Gastroesophageal sphincter (tissue), 4 donors: ENCODE data around the gene MAB21L4. TPM values are rescaled to one million over a fixed set of nuclear protein-coding genes. Genes with fewer than 3 reads are reported as not detected.

Source experiments
- ATAC-seq: fragments of 150-250 bp; one replicate; pipeline ENCODE4 v1.9.1; 2016; ENCODE audit warnings: mild to moderate bottlenecking, moderate library complexity
- H3K27ac ChIP-seq, 4 donors: fragments of 200-600 bp; sonication (generic) in 3 of 4; 1 replicate in 3 of 4; 2 replicates in 1 of 4; pipeline ENCODE4 v1.5.1; 2016 to 2019
- H3K27me3 ChIP-seq: fragments of 200-600 bp; sonication (generic); one replicate; pipeline ENCODE4 v1.5.1; 2019
- H3K36me3 ChIP-seq, 2 donors: fragments of 200-600 bp; sonication (generic); one replicate each; pipeline ENCODE4 v1.5.1; 2019; ENCODE audit warnings: control low read depth in 1 of 2
- H3K4me1 ChIP-seq, 3 donors: fragments of 200-600 bp; sonication (generic); 1 replicate in 2 of 3; 2 replicates in 1 of 3; pipeline ENCODE4 v1.5.1; 2016 to 2019; ENCODE audit warnings: control low read depth in 2 of 3
- H3K4me3 ChIP-seq, 2 donors: fragments of 200-600 bp; sonication (generic); one replicate each; pipeline ENCODE4 v1.5.1; 2019; ENCODE audit warnings: mild to moderate bottlenecking in 1 of 2, moderate library complexity in 1 of 2
- H3K9me3 ChIP-seq, 3 donors: fragments of 200-600 bp; sonication (generic); one replicate each; pipeline ENCODE4 v1.5.1; 2017 to 2019; ENCODE audit warnings: control low read depth in 2 of 3
- EP300 ChIP-seq: sonication (generic); formaldehyde crosslinking; IDR thresholded peaks from one replicate; pipeline ENCODE4 v1.6.1; 2017; ENCODE audit warnings: antibody characterized with exemption, mild to moderate bottlenecking
- POLR2A ChIP-seq, 2 donors: fragments of 450-650 bp; IDR thresholded peaks; one replicate each; pipeline ENCODE4 v1.6.1; 2017; ENCODE audit warnings: antibody characterized with exemption in 2 of 2, mild to moderate bottlenecking in 2 of 2, moderate library complexity in 1 of 2
- POLR2AphosphoS5 ChIP-seq: sonication (generic); formaldehyde crosslinking; IDR thresholded peaks from one replicate; pipeline ENCODE4 v1.6.1; 2017; ENCODE audit warnings: antibody characterized with exemption
- WGBS, 2 donors: methylation state at CpG; one replicate each; pipeline ENCODE4 v1.1.5; 2018; ENCODE audit warnings: low coverage in 1 of 2; 5-methylcytosine and 5-hydroxymethylcytosine counted together
- total RNA-seq, 4 donors: library from RNA; depleted of rRNA; stranded (reverse); fragments of >200 nt; gene quantifications; one replicate each; pipeline ENCODE4 v1.1.0, GENCODE V29; 2016
- TF ChIP-seq, protein P1 (sequence below), 4 experiments: fragments of 200-600 bp in 2 of 4; fragments of 450-650 bp in 2 of 4; sonication (generic) in 1 of 4; IDR thresholded peaks; one replicate each; pipeline ENCODE4 v1.5.1; 2017 to 2019; ENCODE audit warnings: antibody characterized with exemption in 4 of 4, mild to moderate bottlenecking in 2 of 4, moderate library complexity in 2 of 4

MAB21L4 gene
- total RNA-seq, 4 donors from 2014 or later = 0.27 to 9.7 (median 0.77) TPM; not detected in 1

DNA sequence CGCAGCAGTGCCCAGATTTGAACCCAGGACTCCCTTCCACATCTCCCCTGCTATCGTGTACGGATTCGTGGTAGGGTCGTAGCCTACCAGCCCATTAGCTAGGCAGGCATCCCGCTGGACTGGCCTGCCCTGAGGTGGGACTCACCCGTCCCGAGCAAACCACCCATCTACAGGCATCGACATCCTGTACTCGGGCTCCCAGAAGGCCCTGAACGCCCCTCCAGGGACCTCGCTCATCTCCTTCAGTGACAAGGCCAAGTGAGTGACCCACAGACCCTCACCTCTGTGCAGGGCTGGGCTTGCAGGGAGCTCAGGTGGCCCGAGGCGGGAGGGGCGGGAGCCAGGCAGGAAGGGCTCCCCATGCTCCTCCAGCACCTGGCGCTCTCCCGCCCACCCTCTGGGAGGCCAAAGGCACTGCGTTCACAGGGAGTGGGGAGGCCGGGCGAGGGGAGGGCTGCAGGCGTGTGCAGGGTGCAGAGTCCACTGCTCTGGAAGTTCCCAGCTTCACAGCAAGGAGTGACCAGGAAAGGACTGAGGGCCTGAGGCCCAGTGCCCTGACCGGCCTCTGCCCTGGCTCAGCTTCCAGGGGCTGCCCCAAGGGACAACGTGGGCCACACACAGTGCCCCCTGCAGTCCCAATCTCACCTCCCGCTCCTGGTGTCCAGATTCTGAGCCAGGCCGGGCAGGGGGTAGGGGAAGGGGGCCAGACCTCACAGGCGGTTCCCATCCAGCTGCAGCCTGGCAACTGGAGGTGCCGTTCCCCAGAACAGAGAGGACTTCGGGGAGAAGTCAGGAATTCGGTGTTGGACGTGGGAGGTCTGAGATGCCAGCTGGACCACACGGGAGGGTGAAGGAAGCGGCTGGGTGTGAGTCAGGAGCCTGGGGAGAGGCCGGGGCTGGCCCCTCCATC, 21.9 kb downstream of the MAB21L4 start:
- 60% methylated on average over 2 of the region's 33 CpGs; no CpG with 5 or more reads in 1 of the 2 donors for WGBS, 2 donors

DNA sequence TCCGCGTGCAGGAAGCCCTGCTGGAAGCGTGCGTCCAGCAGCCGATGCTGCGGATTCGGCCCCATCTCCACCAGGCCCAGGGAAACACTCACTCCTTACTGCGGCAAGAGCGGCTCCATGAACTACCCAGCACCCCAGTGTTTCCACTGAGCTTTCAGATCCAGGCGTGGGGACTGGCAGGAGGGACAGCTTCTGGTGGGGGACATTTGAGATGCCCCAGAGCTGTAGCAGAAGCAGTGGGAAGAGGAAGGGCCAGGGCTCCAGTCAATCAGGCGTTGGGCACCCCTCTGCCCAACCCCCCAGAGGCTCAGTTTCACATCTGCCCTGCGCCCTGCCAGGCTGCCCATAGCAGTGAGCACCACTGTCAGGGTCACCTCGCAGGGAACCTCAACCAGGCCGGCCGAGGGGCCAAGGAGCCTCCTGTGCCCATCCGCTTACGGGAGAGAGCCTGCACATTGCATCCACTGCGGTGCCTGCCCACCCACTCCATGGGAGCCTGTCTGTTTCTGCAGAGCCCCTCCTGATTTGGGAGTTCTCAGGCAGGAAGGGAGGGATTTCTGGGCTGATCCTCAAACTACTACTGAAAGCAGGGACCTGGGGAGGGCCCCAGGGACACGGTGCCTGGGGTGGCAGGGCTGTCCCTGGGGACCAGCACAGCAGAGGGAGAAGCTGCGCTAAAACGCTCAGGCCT, 22.7 kb downstream of the MAB21L4 start:
- Histone ChIP-seq H3K27ac (no peak overlapping the region), H3K4me3 (no peak overlapping the region), H3K36me3 (no peaks in the 10 kb centered on the region), H3K9me3 (no peaks in the 10 kb centered on the region), H3K4me1 (no peaks in the 10 kb centered on the region), H3K27me3 (peaks cover 27% of the 10 kb centered on the region)
- WGBS, 2 donors = no CpG with 5 or more reads among the region's 21 CpGs
- no peak for ATAC-seq
- TF ChIP-seq EP300 = no peak
- TF ChIP-seq POLR2AphosphoS5 = no peak

More for the DNA sequence above, 21.9 kb downstream of the MAB21L4 start:
- no peak for ATAC-seq
- Histone ChIP-seq H3K27me3 (peaks cover 26% of the 10 kb centered on the region), H3K9me3 (no peaks in the 10 kb centered on the region), H3K36me3 (no peaks in the 10 kb centered on the region), H3K4me3 (no peak overlapping the region), H3K27ac (no peak overlapping the region), H3K4me1 (no peaks in the 10 kb centered on the region)
- TF ChIP-seq EP300 (no peak), POLR2A (IDR thresholded peaks at IDR 0.05) (no peak), POLR2AphosphoS5 (no peak)
- TF ChIP-seq, protein P1, sequence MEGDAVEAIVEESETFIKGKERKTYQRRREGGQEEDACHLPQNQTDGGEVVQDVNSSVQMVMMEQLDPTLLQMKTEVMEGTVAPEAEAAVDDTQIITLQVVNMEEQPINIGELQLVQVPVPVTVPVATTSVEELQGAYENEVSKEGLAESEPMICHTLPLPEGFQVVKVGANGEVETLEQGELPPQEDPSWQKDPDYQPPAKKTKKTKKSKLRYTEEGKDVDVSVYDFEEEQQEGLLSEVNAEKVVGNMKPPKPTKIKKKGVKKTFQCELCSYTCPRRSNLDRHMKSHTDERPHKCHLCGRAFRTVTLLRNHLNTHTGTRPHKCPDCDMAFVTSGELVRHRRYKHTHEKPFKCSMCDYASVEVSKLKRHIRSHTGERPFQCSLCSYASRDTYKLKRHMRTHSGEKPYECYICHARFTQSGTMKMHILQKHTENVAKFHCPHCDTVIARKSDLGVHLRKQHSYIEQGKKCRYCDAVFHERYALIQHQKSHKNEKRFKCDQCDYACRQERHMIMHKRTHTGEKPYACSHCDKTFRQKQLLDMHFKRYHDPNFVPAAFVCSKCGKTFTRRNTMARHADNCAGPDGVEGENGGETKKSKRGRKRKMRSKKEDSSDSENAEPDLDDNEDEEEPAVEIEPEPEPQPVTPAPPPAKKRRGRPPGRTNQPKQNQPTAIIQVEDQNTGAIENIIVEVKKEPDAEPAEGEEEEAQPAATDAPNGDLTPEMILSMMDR (IDR thresholded peaks at IDR 0.05) = no peak

DNA sequence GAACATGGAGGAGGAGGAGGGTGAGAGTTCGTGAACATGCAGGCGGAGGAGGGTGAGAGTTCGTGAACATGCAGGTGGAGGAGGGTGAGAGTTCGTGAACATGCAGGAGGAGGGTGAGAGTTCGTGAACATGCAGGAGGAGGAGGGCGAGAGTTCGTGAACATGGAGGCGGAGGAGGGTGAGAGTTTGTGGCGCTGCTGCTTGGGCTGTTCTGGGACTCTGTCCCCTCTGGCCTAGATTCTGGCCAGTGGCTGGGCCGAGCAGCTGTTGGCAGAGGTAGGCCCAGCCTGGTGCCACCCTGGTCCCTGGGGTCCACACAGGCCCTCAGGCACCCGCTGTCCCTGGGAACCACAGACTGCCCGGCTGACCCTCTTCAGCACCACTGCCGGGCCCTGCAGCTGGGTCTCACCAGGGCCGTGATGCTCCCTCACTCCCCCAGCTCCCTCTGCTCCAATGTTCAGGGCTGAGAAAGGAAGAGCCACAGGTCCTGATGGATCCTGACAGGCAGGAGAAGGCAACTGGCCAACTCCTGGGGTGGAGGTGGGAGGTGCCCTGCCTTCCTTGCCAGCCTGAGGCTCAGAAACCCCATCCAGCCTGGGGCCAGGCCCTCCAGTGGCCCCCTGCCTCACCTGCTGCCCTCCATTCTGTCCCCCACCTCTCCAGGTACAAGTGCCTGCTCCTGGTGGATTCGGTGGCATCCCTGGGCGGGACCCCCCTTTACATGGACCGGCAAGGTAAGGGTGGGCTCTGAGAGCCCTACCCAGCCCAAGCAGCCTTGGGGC, 23.4 kb downstream of the MAB21L4 start:
- Histone ChIP-seq H3K27ac (no peak overlapping the region), H3K9me3 (no peaks in the 10 kb centered on the region), H3K36me3 (no peaks in the 10 kb centered on the region), H3K4me1 (no peaks in the 10 kb centered on the region), H3K27me3 (peaks cover 27% of the 10 kb centered on the region), H3K4me3 (no peak overlapping the region)
- WGBS, 2 donors = 77 to 81% methylated on average over 9 to 10 of the region's 17 CpGs
- ATAC-seq = no peak
- TF ChIP-seq POLR2AphosphoS5 (no peak), EP300 (no peak), POLR2A (IDR thresholded peaks at IDR 0.05) (no peak)
- TF ChIP-seq, protein P1 (IDR thresholded peaks at IDR 0.05) = no peak

DNA sequence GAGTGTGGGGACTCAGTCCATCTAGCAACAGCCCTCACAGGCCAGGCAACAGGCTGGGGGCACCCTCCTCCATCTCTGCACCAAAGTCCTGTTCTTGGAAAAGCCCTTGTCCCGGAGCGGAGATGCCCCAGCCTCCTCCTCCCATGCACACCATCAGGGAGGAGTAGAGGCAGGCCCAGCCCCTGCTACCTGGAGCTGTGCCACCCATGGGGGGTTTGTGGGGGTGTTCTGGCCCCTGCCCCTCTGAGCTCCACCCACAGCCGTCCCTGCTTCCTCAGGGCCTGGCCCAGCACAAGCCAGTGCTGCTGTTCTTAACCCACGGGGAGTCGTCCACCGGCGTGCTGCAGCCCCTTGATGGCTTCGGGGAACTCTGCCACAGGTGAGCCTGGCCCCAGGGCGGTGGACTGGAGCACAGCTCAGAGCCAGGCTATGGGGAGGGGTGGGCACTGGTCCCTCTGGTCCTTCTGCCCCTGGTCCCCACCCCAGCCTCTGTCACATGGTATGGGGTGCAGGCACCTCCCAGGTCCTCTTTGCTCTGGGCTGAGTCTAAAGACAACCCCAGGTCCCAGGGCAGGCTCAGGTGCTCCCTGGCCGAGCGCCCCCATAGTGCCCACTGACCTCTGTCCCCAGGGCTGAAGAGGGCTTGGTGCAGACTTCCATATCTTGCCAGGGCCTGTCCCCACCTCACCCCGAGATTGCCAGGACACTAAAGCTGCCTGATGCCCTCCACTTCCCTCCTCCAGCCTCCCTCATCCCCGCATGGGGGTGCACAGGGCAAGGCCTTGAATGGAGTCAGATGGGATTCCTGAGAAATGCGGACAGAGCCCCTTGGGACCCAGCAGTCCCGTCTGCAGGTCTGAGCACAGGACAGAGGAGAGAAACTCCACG, 24.6 kb downstream of the MAB21L4 start:
- Histone ChIP-seq H3K9me3 (no peaks in the 10 kb centered on the region), H3K4me1 (no peaks in the 10 kb centered on the region), H3K36me3 (no peaks in the 10 kb centered on the region), H3K27me3 (peaks cover 27% of the 10 kb centered on the region), H3K27ac (no peak overlapping the region), H3K4me3 (no peak overlapping the region)
- ATAC-seq = no peak
- 68% methylated on average over 3 of the region's 16 CpGs; no CpG with 5 or more reads in 1 of the 2 donors for WGBS, 2 donors
- TF ChIP-seq POLR2AphosphoS5 (no peak), EP300 (no peak), POLR2A (IDR thresholded peaks at IDR 0.05) (no peak)
- TF ChIP-seq, protein P1 (IDR thresholded peaks at IDR 0.05) = no peak
